OCI-LY7 (cell line): ENCODE data around the gene GABARAPL2. TPM values are rescaled to one million over a fixed set of nuclear protein-coding genes. Genes with fewer than 3 reads are reported as not detected.

Source experiments
- BruUV-seq: library from RNA; stranded (reverse); fragments of 400-500 nt; replicated peaks from 2 replicates; lab custom pipeline; 2021; lab: Mats Ljungman, UMichigan
- CTCF ChIA-PET: fragments of 300-600 bp; sonication (Branson Sonifier 250); formaldehyde crosslinking; loops from one replicate; lab custom pipeline; 2022; ENCODE audit warnings: antibody characterized with exemption; ENCODE audit not compliant: unreplicated experiment; lab: Charles Lee
- POLR2A ChIA-PET: fragments of 300-600 bp; sonication (Branson Sonifier 250); formaldehyde crosslinking; loops from one replicate; lab custom pipeline; 2022; ENCODE audit warnings: antibody characterized with exemption; lab: Charles Lee
- DNase-seq: peaks from one replicate; pipeline ENCODE4 v3.0.0-alpha.2; 2015; ENCODE audit warnings: low spot score
- H2AFZ ChIP-seq: fragments of 200-600 bp; sonication (generic), shearing (Covaris generic); 2 replicates; pipeline ENCODE4 v1.6.1; 2014; ENCODE audit warnings: mild to moderate bottlenecking, antibody characterized with exemption, low read length, moderate library complexity
- H3K27ac ChIP-seq: fragments of 200-600 bp; sonication (generic); 2 replicates; pipeline ENCODE4 v1.5.1; 2014; ENCODE audit warnings: mixed run types, low read depth, mild to moderate bottlenecking, moderate library complexity, low read length, inconsistent platforms; ENCODE audit not compliant: poor library complexity, severe bottlenecking
- H3K36me3 ChIP-seq: fragments of 200-600 bp; sonication (generic); 2 replicates; pipeline ENCODE4 v1.6.1; 2014; ENCODE audit warnings: mild to moderate bottlenecking, antibody characterized with exemption, low read length, moderate library complexity, mixed read lengths; ENCODE audit not compliant: insufficient read depth
- H3K4me1 ChIP-seq: fragments of 200-600 bp; sonication (generic); 2 replicates; pipeline ENCODE4 v1.5.1; 2014; ENCODE audit warnings: mild to moderate bottlenecking, low read length; ENCODE audit not compliant: insufficient read depth, poor library complexity, severe bottlenecking
- H3K4me2 ChIP-seq: fragments of 200-600 bp; sonication (generic); 2 replicates; pipeline ENCODE4 v1.6.1; 2014; ENCODE audit warnings: mild to moderate bottlenecking, low read length
- H3K4me3 ChIP-seq: fragments of 200-600 bp; sonication (generic); 2 replicates; pipeline ENCODE4 v1.5.1; 2014; ENCODE audit warnings: mild to moderate bottlenecking, low read depth, low read length; ENCODE audit not compliant: poor library complexity, severe bottlenecking
- H3K79me2 ChIP-seq: fragments of 200-600 bp; sonication (generic); 2 replicates; pipeline ENCODE4 v1.6.1; 2016; ENCODE audit warnings: low read depth, mild to moderate bottlenecking, low read length, moderate library complexity, mixed read lengths; ENCODE audit not compliant: insufficient read depth
- H3K9me2 ChIP-seq: fragments of 200-600 bp; sonication (generic); 2 replicates; pipeline ENCODE4 v1.6.1; 2016; ENCODE audit warnings: mild to moderate bottlenecking, low read length, mixed read lengths; ENCODE audit not compliant: insufficient read depth
- H3K9me3 ChIP-seq: fragments of 200-600 bp; sonication (generic); 2 replicates; pipeline ENCODE4 v1.6.1; 2014; ENCODE audit warnings: mild to moderate bottlenecking, mixed run types, low read length, mixed read lengths
- H4K20me1 ChIP-seq: fragments of 200-600 bp; sonication (generic); 2 replicates; pipeline ENCODE4 v1.6.1; 2014; ENCODE audit warnings: mild to moderate bottlenecking, antibody characterized with exemption, low read length, moderate library complexity, mixed read lengths; ENCODE audit not compliant: insufficient read depth
- EZH2phosphoT487 ChIP-seq: fragments of 200-600 bp; sonication (generic); IDR thresholded peaks from 2 replicates; pipeline ENCODE4 v1.6.1; 2018; ENCODE audit warnings: low read depth, borderline replicate concordance, mild to moderate bottlenecking, mixed run types, antibody characterized with exemption, low read length, moderate library complexity, mixed read lengths
- intact Hi-C: fragments of 100-400 bp; cut with micrococcal nuclease; formaldehyde crosslinking; loops from one replicate; pipeline ENCODE4 v1.10.0; 2022; ENCODE audit not compliant: unreplicated experiment
- total RNA-seq, 2 experiments: library from RNA; depleted of rRNA in 1 of 2; stranded (reverse); fragments of >200 nt in 1 of 2; shearing (Covaris generic) in 1 of 2; gene quantifications; 2 replicates each; pipeline ENCODE4 v1.2.3, GENCODE V29; 2014 to 2022
- TF ChIP-seq, protein P1 (sequence below): fragments of 200-600 bp; sonication (generic); conservative IDR thresholded peaks from 2 replicates; pipeline ENCODE4 v1.5.1; 2014; ENCODE audit warnings: mild to moderate bottlenecking, antibody characterized with exemption, low read length, moderate library complexity, mixed read lengths

Gene GABARAPL2
- total RNA-seq, 2 experiments from 2014 or later: 57.7 to 93.5 TPM

DNA sequence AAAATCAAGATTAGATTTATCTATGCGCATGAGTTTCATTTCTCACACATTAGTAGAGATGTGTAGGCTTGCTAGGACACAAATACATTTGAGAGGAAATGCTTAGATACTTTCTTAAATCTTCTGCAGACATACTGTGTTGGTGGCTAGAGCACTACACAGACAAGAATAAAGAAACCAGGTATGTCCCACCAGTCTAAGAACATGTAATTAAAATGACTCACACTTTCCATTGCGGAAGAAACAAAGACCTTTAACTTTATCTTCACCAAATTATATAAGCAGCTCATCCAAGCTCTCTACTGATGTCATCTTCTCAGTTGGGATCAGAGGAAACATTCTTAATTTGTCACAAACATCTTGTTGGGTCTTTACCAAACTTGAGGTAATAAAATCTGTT is 12.5 kb downstream of the GABARAPL2 start:
- ChIA-PET POLR2A (interaction anchor here (0.7 to 1.2 kb wide), 2 partner anchors 11 to 863 kb away, joined by 3 to 4 read pairs; no protein-coding TSS in a partner anchor), CTCF (no interaction called here)
- H3K9me2 ChIP-seq: no peaks in the 10 kb centered on the region
- intact Hi-C loops: no loop called here
- TF ChIP-seq EZH2phosphoT487: no peak
- H3K36me3 ChIP-seq: peaks cover 69% of the 10 kb centered on the region
- peaks cover under 1% of the 10 kb centered on the region for H3K4me1 ChIP-seq
- H3K4me2 ChIP-seq: no peak overlapping the region
- no peaks in the 10 kb centered on the region for H3K9me3 ChIP-seq
- DNase-seq: no peak
- no peak overlapping the region for H3K27ac ChIP-seq
- no peaks in the 10 kb centered on the region for H3K79me2 ChIP-seq
- H2AFZ ChIP-seq: no peak overlapping the region
- 0 out of 2 replicates have a peak, but pooled peaks cover under 1% of the 10 kb centered on the region for H4K20me1 ChIP-seq
- no TSS peak for BruUV-seq
- no peak overlapping the region for H3K4me3 ChIP-seq

DNA sequence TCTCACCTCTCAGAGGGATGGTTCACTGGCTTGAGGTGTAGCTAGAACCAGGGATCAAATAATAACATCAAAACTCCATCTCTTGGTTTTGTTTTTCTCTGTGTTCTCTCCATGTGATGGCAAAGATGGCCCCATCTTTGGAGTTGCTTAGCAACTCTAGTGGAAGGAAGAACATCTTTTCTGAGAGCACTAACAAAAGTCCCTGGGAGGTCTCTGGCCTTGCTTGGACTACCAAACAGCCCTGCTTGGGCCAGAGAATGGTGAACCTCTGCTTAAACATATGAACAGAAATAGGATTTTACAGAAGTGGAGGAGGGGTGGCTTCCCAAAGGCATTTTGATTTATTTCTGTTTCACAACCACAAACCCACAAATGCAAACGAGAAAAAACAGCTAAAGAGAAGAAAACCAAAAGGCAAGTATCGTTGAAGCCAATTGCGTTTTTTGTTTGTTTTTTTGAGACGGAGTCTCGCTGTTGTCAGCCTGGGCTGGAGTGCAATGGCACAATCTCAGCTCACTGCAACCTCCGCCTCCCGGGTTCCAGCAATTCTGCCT is 13.2 kb downstream of the GABARAPL2 start:
- no peaks in the 10 kb centered on the region for H4K20me1 ChIP-seq
- BruUV-seq: no TSS peak
- H3K9me3 ChIP-seq: no peaks in the 10 kb centered on the region
- intact Hi-C loops: no loop called here
- H2AFZ ChIP-seq: no peak overlapping the region
- no peak overlapping the region for H3K4me2 ChIP-seq
- CTCF ChIA-PET: no interaction called here
- POLR2A ChIA-PET: interaction anchor here (1.1 to 1.2 kb wide), 2 partner anchors 10 to 44 kb away, joined by 3 to 5 read pairs; partner anchors contain the start of gene ADAT1
- H3K9me2 ChIP-seq: no peaks in the 10 kb centered on the region
- no peaks in the 10 kb centered on the region for H3K79me2 ChIP-seq
- TF ChIP-seq EZH2phosphoT487: no peak
- TF ChIP-seq, protein P1, sequence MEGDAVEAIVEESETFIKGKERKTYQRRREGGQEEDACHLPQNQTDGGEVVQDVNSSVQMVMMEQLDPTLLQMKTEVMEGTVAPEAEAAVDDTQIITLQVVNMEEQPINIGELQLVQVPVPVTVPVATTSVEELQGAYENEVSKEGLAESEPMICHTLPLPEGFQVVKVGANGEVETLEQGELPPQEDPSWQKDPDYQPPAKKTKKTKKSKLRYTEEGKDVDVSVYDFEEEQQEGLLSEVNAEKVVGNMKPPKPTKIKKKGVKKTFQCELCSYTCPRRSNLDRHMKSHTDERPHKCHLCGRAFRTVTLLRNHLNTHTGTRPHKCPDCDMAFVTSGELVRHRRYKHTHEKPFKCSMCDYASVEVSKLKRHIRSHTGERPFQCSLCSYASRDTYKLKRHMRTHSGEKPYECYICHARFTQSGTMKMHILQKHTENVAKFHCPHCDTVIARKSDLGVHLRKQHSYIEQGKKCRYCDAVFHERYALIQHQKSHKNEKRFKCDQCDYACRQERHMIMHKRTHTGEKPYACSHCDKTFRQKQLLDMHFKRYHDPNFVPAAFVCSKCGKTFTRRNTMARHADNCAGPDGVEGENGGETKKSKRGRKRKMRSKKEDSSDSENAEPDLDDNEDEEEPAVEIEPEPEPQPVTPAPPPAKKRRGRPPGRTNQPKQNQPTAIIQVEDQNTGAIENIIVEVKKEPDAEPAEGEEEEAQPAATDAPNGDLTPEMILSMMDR: no peak
- DNase-seq: no peak
- H3K4me3 ChIP-seq: no peak overlapping the region
- no peak overlapping the region for H3K27ac ChIP-seq
- peaks cover 62% of the 10 kb centered on the region for H3K36me3 ChIP-seq
- peaks cover 7% of the 10 kb centered on the region for H3K4me1 ChIP-seq

DNA sequence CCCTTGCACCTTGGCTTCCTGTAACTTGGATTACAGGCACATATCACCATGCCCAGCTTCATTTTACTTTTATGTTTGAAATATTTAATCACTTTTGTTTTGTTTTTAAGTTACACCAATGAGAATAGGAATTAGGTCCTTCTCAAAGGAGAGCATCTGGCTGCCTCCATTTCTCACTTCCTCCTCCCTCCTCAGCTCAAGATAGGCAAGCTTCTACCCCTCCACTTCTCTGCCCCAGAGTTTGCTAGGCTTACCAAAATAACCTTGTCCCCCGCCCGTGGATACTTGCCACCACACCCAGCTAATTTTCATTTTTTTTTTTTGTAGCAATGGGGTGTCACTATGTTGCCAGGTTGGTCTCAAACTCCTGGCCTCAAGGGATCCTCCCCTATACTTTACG is 17.9 kb downstream of the GABARAPL2 start:
- H3K36me3 ChIP-seq: peaks cover 16% of the 10 kb centered on the region
- TF ChIP-seq, protein P1: no peak
- TF ChIP-seq EZH2phosphoT487: no peak
- POLR2A ChIA-PET: interaction anchor here (0.6 to 0.7 kb wide), 3 partner anchors 16 to 96 kb away, joined by 3 read pairs; no protein-coding TSS in a partner anchor
- no peaks in the 10 kb centered on the region for H4K20me1 ChIP-seq
- no TSS peak for BruUV-seq
- no peaks in the 10 kb centered on the region for H3K9me3 ChIP-seq
- H3K9me2 ChIP-seq: no peaks in the 10 kb centered on the region
- H3K4me1 ChIP-seq: peaks cover 8% of the 10 kb centered on the region
- H2AFZ ChIP-seq: no peak overlapping the region
- intact Hi-C loops: no loop called here
- no peak overlapping the region for H3K27ac ChIP-seq
- CTCF ChIA-PET: interaction anchor here (0.6 kb wide), 1 partner anchor 95 kb away, joined by 3 read pairs; no protein-coding TSS in a partner anchor
- H3K79me2 ChIP-seq: no peaks in the 10 kb centered on the region
- DNase-seq: peak; percentile 37
- H3K4me3 ChIP-seq: no peak overlapping the region
- 0 out of 2 replicates have a peak overlapping the region, but pooled peaks have one; percentile 15 for H3K4me2 ChIP-seq
